ENCODE measurements around the gene SYN1.

The SYN1 gene

DNA sequence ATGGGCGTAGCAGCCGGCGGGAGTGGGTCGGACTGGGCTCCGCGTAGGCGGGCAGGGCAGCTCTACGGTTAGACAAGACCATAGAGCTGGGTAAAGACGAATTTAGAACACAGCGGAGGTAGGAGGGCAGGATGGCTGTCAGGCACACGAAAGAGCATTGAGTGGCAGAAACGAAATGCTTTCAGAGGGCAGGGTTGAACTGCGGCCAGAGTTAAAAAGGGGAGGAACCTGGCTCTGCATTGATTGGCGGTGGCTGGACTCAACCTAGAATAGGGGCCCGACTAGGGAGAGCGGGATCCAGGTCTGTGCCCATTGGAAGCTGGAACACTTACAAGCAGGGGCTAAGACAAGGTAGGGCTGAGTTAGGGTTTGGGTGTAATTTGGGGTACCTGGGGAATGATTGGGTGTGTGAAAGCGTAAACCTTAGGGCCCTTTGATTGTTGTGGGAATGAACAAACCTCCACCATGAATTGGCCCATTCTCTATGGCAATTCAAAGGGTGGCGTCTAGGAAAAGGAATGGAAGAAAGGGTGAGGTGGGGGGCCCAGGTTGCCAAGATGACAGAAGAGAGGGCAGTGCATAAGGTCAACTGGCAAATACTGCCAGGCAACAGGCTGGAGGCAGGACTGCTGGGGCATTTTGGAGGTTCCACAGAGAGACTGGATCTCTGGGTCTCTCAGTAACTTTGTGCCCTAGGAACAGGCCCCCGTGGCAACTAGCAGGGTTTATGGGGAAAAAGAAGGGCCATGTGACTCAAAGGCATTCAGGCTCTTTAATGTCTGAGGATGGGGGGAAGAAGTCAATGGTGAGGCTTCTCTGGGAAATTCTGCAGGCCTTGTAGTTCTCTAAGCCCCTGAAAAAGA, 31.6 kb upstream of the SYN1 start:
- Histone ChIP-seq H3K23ac (ENCODE audit: low read length) (no peak overlapping the region), H2BK120ac (ENCODE audit: insufficient read depth, low read length, poor library complexity) (no peak overlapping the region), H4K91ac (ENCODE audit: low read depth, low read length) (no peak overlapping the region), H4K8ac (ENCODE audit: low read depth, low read length) (no peak overlapping the region), H3K36me3 (ENCODE audit: control insufficient read depth in 1 of 2, insufficient read depth in 2 of 2, low read length in 2 of 2) (peaks cover 2 to 9% of the 10 kb centered on the region in 2 experiments), H2BK12ac (ENCODE audit: low read length) (no peak overlapping the region), H2AFZ (ENCODE audit: insufficient read depth, low read length, poor library complexity) (no peak overlapping the region), H4K12ac (ENCODE audit: low read depth, low read length) (no peak overlapping the region), H3K4me2 (ENCODE audit: low read length) (peak overlapping the region; percentile 81), H2BK5ac (ENCODE audit: low read depth, low read length, poor library complexity) (no peak overlapping the region), H3K9ac (ENCODE audit: low read length) (no peak overlapping the region), H3K27ac (ENCODE audit: low read depth, low read length) (no peak overlapping the region), H3K4me1 (ENCODE audit: control insufficient read depth in 1 of 2, insufficient read depth in 2 of 2, low read length in 2 of 2) (peaks cover 4 to 6% of the 10 kb centered on the region in 2 experiments), H3K4me3 (ENCODE audit: low read depth, low read length) (peak overlapping the region; percentile 23), H3K79me2 (ENCODE audit: control insufficient read depth, insufficient read depth, low read length, poor library complexity) (peaks cover 3% of the 10 kb centered on the region), H3K18ac (ENCODE audit: low read length) (no peak overlapping the region), H2AK5ac (ENCODE audit: low read length) (no peak overlapping the region), H3K14ac (ENCODE audit: low read length) (no peak overlapping the region), H3K9me3 (ENCODE audit: insufficient read depth, low read depth, low read length) (no peaks in the 10 kb centered on the region), H3K4ac (ENCODE audit: low read depth, low read length) (no peak overlapping the region), H3K79me1 (ENCODE audit: low read length) (peaks cover 6% of the 10 kb centered on the region), H3K27me3 (ENCODE audit: insufficient read depth, low read length) (no peaks in the 10 kb centered on the region)
- no CpG with 5 or more reads among the region's 19 CpGs for WGBS (ENCODE audit: extremely low coverage, insufficient coverage, insufficient read length)
- no peak for DNase-seq

DNA sequence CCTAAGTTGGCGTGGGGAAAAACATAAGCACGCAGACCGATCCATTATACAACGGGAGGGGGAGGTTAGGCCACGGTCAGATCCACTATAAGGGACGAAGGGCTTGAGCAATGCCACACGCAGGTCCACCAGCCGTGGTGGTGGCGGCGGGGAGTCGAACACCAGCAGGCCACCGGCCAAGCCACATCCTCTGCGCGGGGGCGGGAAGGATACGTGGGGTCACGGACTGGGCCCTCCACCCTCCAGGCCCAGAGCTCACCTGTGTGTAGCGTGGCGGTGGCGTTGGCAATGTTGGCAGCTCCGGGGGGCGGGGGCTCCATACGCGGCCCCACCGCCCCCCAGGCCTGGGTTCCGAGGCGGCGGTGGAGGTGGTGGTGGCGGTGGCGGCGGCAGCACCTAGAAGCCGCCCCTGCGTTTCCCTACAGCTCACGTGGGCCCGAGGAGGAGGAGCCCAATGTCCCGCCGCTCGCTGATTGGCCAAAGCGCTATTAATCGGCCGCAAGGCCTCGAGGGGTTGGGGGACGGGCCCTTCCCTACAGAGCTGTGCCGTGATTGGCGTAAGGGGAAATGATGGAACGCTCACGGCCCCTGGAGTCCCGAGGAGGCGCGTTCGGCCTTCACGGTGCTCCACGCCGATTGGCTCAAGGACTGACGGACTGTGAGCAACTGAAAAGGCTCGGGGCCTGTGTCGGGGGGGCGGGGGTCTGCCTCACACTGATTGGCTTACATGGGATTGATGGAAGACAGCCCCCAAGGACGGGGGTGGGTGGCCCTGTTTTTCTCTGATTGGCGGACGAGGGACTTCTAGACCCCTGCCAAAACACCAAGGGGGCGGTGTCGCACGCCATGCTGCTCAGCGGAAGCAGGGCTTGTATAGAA, 30.7 kb upstream of the SYN1 start, which contains the start of gene ELK1:
Gene ELK1 (minus strand): TSS at position 400 of the 879 bp plus-strand sequence. CDS start 9,122 bp downstream, outside the sequence.
- Histone ChIP-seq H3K27ac (ENCODE audit: low read depth, low read length) (peak within 1 kb of the TSS; percentile 47), H3K36me3 (ENCODE audit: control insufficient read depth in 1 of 2, insufficient read depth in 2 of 2, low read length in 2 of 2) (peaks cover 0 to 2% of the 10 kb centered on the region in 2 experiments), H2AK5ac (ENCODE audit: low read length) (no peak within 1 kb of the TSS), H3K9ac (ENCODE audit: low read length) (peak within 1 kb of the TSS; percentile 89), H3K4me2 (ENCODE audit: low read length) (peak within 1 kb of the TSS; percentile 81), H3K4ac (ENCODE audit: low read depth, low read length) (peak within 1 kb of the TSS; percentile 59), H2BK120ac (ENCODE audit: insufficient read depth, low read length, poor library complexity) (peak within 1 kb of the TSS; percentile 28), H4K91ac (ENCODE audit: low read depth, low read length) (peak within 1 kb of the TSS; percentile 60), H4K12ac (ENCODE audit: low read depth, low read length) (peak within 1 kb of the TSS; percentile 88), H3K79me2 (ENCODE audit: control insufficient read depth, insufficient read depth, low read length, poor library complexity) (peaks cover 3% of the 10 kb centered on the region), H3K27me3 (ENCODE audit: insufficient read depth, low read length) (no peaks in the 10 kb centered on the region), H3K23ac (ENCODE audit: low read length) (no peak within 1 kb of the TSS), H3K4me1 (ENCODE audit: control insufficient read depth in 1 of 2, insufficient read depth in 2 of 2, low read length in 2 of 2) (peaks cover 4 to 6% of the 10 kb centered on the region in 2 experiments), H4K8ac (ENCODE audit: low read depth, low read length) (peak within 1 kb of the TSS; percentile 66), H2BK5ac (ENCODE audit: low read depth, low read length, poor library complexity) (peak within 1 kb of the TSS; percentile 50), H2BK12ac (ENCODE audit: low read length) (no peak within 1 kb of the TSS), H3K18ac (ENCODE audit: low read length) (peak within 1 kb of the TSS; percentile 46), H2AFZ (ENCODE audit: insufficient read depth, low read length, poor library complexity) (peak within 1 kb of the TSS; percentile 62), H3K79me1 (ENCODE audit: low read length) (peaks cover 6% of the 10 kb centered on the region), H3K9me3 (ENCODE audit: insufficient read depth, low read depth, low read length) (no peaks in the 10 kb centered on the region), H3K4me3 (ENCODE audit: low read depth, low read length) (peak within 1 kb of the TSS; percentile 98), H3K14ac (ENCODE audit: low read length) (peak within 1 kb of the TSS; percentile 74)
- WGBS (ENCODE audit: extremely low coverage, insufficient coverage, insufficient read length): no CpG with 5 or more reads among the region's 65 CpGs
- peak; percentile 92 for DNase-seq

DNA sequence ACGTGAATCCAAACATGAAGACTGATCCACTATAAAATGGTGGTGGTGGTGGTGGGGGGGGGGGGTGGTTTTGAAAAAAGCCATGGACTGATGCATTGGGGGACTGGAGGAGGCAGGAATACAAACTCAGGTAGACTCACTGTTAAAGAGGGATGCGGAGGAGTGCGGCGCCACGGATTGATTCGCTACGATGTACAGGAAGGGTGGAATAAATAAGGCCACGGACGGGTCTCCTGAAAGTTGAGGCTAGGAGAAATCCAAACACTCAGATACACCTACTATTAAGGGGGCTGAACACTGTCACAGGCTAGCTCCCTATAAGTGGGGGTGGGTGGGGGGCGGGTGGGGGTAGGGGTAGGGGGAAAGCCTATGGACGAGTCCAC, 30.1 kb upstream of the SYN1 start:
- WGBS (ENCODE audit: extremely low coverage, insufficient coverage, insufficient read length): no CpG with 5 or more reads among the region's 11 CpGs
- peaks cover 4 to 6% of the 10 kb centered on the region in 2 experiments for H3K4me1 ChIP-seq (ENCODE audit: control insufficient read depth in 1 of 2, insufficient read depth in 2 of 2, low read length in 2 of 2)
- no peak overlapping the region for H4K8ac ChIP-seq (ENCODE audit: low read depth, low read length)
- no peak overlapping the region for H3K18ac ChIP-seq (ENCODE audit: low read length)
- H3K79me1 ChIP-seq (ENCODE audit: low read length): peaks cover 6% of the 10 kb centered on the region
- H3K14ac ChIP-seq (ENCODE audit: low read length): no peak overlapping the region
- peaks cover 0 to 2% of the 10 kb centered on the region in 2 experiments for H3K36me3 ChIP-seq (ENCODE audit: control insufficient read depth in 1 of 2, insufficient read depth in 2 of 2, low read length in 2 of 2)
- H2AK5ac ChIP-seq (ENCODE audit: low read length): no peak overlapping the region
- H4K12ac ChIP-seq (ENCODE audit: low read depth, low read length): peak overlapping the region; percentile 88
- no peak overlapping the region for H2BK5ac ChIP-seq (ENCODE audit: low read depth, low read length, poor library complexity)
- H2BK120ac ChIP-seq (ENCODE audit: insufficient read depth, low read length, poor library complexity): no peak overlapping the region
- no peak overlapping the region for H2BK12ac ChIP-seq (ENCODE audit: low read length)
- DNase-seq: no peak
- no peak overlapping the region for H3K23ac ChIP-seq (ENCODE audit: low read length)
- H3K79me2 ChIP-seq (ENCODE audit: control insufficient read depth, insufficient read depth, low read length, poor library complexity): peaks cover 3% of the 10 kb centered on the region
- no peak overlapping the region for H3K4ac ChIP-seq (ENCODE audit: low read depth, low read length)
- H3K27me3 ChIP-seq (ENCODE audit: insufficient read depth, low read length): no peaks in the 10 kb centered on the region
- no peak overlapping the region for H4K91ac ChIP-seq (ENCODE audit: low read depth, low read length)
- H3K9ac ChIP-seq (ENCODE audit: low read length): no peak overlapping the region
- H3K9me3 ChIP-seq (ENCODE audit: insufficient read depth, low read depth, low read length): no peaks in the 10 kb centered on the region
- peak overlapping the region; percentile 98 for H3K4me3 ChIP-seq (ENCODE audit: low read depth, low read length)
- H2AFZ ChIP-seq (ENCODE audit: insufficient read depth, low read length, poor library complexity): no peak overlapping the region
- no peak overlapping the region for H3K27ac ChIP-seq (ENCODE audit: low read depth, low read length)
- peak overlapping the region; percentile 78 for H3K4me2 ChIP-seq (ENCODE audit: low read length)

- Histone ChIP-seq H2BK12ac (ENCODE audit: low read length) (no peak overlapping the region), H4K12ac (ENCODE audit: low read depth, low read length) (no peak overlapping the region), H3K36me3 (ENCODE audit: control insufficient read depth in 1 of 2, insufficient read depth in 2 of 2, low read length in 2 of 2) (peaks cover 0 to 2% of the 10 kb centered on the region in 2 experiments), H3K27ac (ENCODE audit: low read depth, low read length) (no peak overlapping the region), H3K23ac (ENCODE audit: low read length) (no peak overlapping the region), H3K4ac (ENCODE audit: low read depth, low read length) (no peak overlapping the region), H2BK120ac (ENCODE audit: insufficient read depth, low read length, poor library complexity) (no peak overlapping the region), H3K4me3 (ENCODE audit: low read depth, low read length) (no peak overlapping the region), H3K79me1 (ENCODE audit: low read length) (peaks cover 6% of the 10 kb centered on the region), H3K14ac (ENCODE audit: low read length) (no peak overlapping the region), H3K79me2 (ENCODE audit: control insufficient read depth, insufficient read depth, low read length, poor library complexity) (peaks cover 3% of the 10 kb centered on the region), H3K27me3 (ENCODE audit: insufficient read depth, low read length) (no peaks in the 10 kb centered on the region), H3K9ac (ENCODE audit: low read length) (no peak overlapping the region), H4K91ac (ENCODE audit: low read depth, low read length) (no peak overlapping the region), H2BK5ac (ENCODE audit: low read depth, low read length, poor library complexity) (no peak overlapping the region), H3K4me1 (ENCODE audit: control insufficient read depth in 1 of 2, insufficient read depth in 2 of 2, low read length in 2 of 2) (peaks cover 4 to 6% of the 10 kb centered on the region in 2 experiments), H2AK5ac (ENCODE audit: low read length) (no peak overlapping the region), H2AFZ (ENCODE audit: insufficient read depth, low read length, poor library complexity) (no peak overlapping the region), H4K8ac (ENCODE audit: low read depth, low read length) (no peak overlapping the region), H3K9me3 (ENCODE audit: insufficient read depth, low read depth, low read length) (no peaks in the 10 kb centered on the region), H3K18ac (ENCODE audit: low read length) (no peak overlapping the region), H3K4me2 (ENCODE audit: low read length) (peak overlapping the region; percentile 78)
- WGBS (ENCODE audit: extremely low coverage, insufficient coverage, insufficient read length): no CpG with 5 or more reads among the region's 8 CpGs
- DNase-seq: no peak
Observed at GRCh38 chrX:47649271-47649670, 29.6 kb upstream of the SYN1 start.
